NCI-H1105 treated with DMSO at 0.1 percent for 48 hours (cell line): Measurements from ENCODE around the gene COL18A1.

Experiments used
- DNase-seq: peaks from one replicate; lab custom pipeline; 2025; lab: John Stamatoyannopoulos, UW

The COL18A1 gene

GRCh38 chr21:45480701-45481500 is 75.9 kb downstream of the COL18A1 start:
- no peak for DNase-seq

- DNase-seq: no peak
These were observed 76.6 kb downstream of the COL18A1 start for GRCh38 chr21:45481566-45481965.

- DNase-seq: no peak
These were observed 77.3 kb downstream of the COL18A1 start for GRCh38 chr21:45481977-45482898.

GRCh38 chr21:45482899-45483821 is 78.2 kb downstream of the COL18A1 start:
- DNase-seq: no peak

GRCh38 chr21:45484318-45484717 is 79.4 kb downstream of the COL18A1 start:
- DNase-seq: no peak

GRCh38 chr21:45485686-45486442 is 80.9 kb downstream of the COL18A1 start:
- no peak for DNase-seq

GRCh38 chr21:45486443-45487160 is 81.6 kb downstream of the COL18A1 start:
- DNase-seq: no peak

GRCh38 chr21:45487161-45487806 is 82.3 kb downstream of the COL18A1 start:
- DNase-seq: no peak

GRCh38 chr21:45487891-45488600 is 83.1 kb downstream of the COL18A1 start:
- DNase-seq: no peak

- no peak for DNase-seq
These were observed 84.2 kb downstream of the COL18A1 start for GRCh38 chr21:45488931-45489721.

GRCh38 chr21:45489722-45489982 is 84.7 kb downstream of the COL18A1 start:
- DNase-seq: no peak

GRCh38 chr21:45490049-45490731 is 85.2 kb downstream of the COL18A1 start:
- no peak for DNase-seq

GRCh38 chr21:45491056-45491455 is 86.1 kb downstream of the COL18A1 start:
- no peak for DNase-seq

- no peak for DNase-seq
These were observed 86.7 kb downstream of the COL18A1 start for GRCh38 chr21:45491623-45492022.

GRCh38 chr21:45492765-45493164 is 87.8 kb downstream of the COL18A1 start:
- DNase-seq: no peak

GRCh38 chr21:45493401-45494001 is 88.5 kb downstream of the COL18A1 start:
- no peak for DNase-seq

- DNase-seq: no peak
These were observed 89.3 kb downstream of the COL18A1 start for GRCh38 chr21:45494135-45494850.
